GM13976 (cell line): ENCODE results near the gene EYS.

Experiments used
- DNase-seq: peaks from one replicate; pipeline ENCODE4 v3.0.0; 2012; ENCODE audit warnings: low spot score
- CTCF ChIP-seq: IDR thresholded peaks from 2 replicates; pipeline ENCODE4 v1.5.1; 2012; ENCODE audit warnings: borderline replicate concordance, mild to moderate bottlenecking; ENCODE audit not compliant: insufficient read depth; ENCODE audit errors: extremely low read depth, missing control alignments, control extremely low read depth
- in situ Hi-C: fragments of 300-500 bp; cut with MboI; formaldehyde crosslinking; loops from one replicate; pipeline ENCODE4 v1.12.0; 2022; ENCODE audit warnings: low sequenced_read_pairs, mixed read lengths, inconsistent platforms; ENCODE audit not compliant: unreplicated experiment

EYS gene

GRCh38 chr6:64186592-64186991 lies 1520.4 kb downstream of the EYS start:
- no peak for TF ChIP-seq CTCF
- in situ Hi-C loops: no loop called here
- DNase-seq: no peak

- DNase-seq: no peak
- no peak for TF ChIP-seq CTCF
- in situ Hi-C loops: no loop called here
Observed at GRCh38 chr6:64185621-64186020, 1521.4 kb downstream of the EYS start.

- in situ Hi-C loops: no loop called here
- no peak for DNase-seq
- TF ChIP-seq CTCF: no peak
Observed at GRCh38 chr6:64175296-64175695, 1531.7 kb downstream of the EYS start.

DNA sequence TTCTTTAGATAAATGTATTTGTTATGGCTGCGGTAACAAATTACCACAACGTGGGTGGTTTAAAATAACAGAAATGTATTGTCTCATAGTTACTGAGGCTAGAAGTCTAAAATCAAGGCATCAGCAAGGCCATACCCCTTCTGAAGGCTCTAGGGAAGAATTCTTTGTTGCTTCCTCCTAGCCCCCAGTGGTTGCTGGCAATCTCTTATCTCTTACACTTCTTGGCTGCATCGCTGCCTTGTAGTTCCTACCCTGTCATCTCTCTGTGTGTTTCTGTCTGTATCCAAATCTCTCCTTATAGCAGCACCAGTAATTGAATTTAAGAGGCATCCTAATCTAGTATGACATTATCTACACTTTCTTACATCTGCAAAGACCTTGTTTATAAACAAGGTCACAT lies 1536.7 kb downstream of the EYS start:
- in situ Hi-C loops: no loop called here
- no peak for TF ChIP-seq CTCF
- DNase-seq: no peak

- TF ChIP-seq CTCF: no peak
- in situ Hi-C loops: no loop called here
- no peak for DNase-seq
Observed at GRCh38 chr6:64160486-64160885, 1546.5 kb downstream of the EYS start.

GRCh38 chr6:64155063-64155462 lies 1552.0 kb downstream of the EYS start:
- in situ Hi-C loops: no loop called here
- TF ChIP-seq CTCF: no peak
- DNase-seq: no peak

DNA sequence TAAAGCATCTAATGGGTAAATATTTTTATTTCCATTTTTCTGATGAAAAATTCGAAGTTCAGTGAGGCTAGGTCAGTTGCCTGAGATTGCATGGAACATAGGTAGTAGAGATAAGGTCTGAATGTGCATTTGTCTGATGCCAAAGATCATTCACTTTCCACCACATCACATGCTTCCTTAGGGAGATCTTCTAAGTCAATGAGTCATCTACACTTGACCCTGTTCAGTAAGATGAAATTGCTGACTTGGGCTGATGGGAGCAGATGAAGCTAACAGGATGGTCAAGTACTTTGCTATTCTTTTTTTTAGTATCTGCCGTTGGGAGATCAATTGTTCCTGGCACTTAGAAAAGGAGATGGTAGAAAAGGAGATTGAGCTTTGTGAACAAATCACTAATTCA lies 1560.2 kb downstream of the EYS start:
- TF ChIP-seq CTCF: no peak
- in situ Hi-C loops: no loop called here

More for the DNA sequence above, 1560.2 kb downstream of the EYS start:
- no peak for DNase-seq
